NCI-H128 (cell line): ENCODE results near the gene A1BG.
A peak's percentile ranks its signal among the peaks of the same experiment; 100 is the strongest.
"Not testable (repeated sequence)": the region's sequence is repeated elsewhere in the genome, so short reads cannot be mapped to it uniquely, and the experiment has no call there.

Experiments used
- DNase-seq: peaks from one replicate; lab custom pipeline; 2025; ENCODE audit not compliant: unreplicated experiment; lab: John Stamatoyannopoulos, UW

The A1BG gene

GRCh38 chr19:58361900-58362271 lies 8.6 kb upstream of the A1BG start:
- DNase-seq = no peak

- DNase-seq = no peak
These were observed 4.3 kb upstream of the A1BG start for GRCh38 chr19:58357481-58358145.

GRCh38 chr19:58356766-58357480 lies 3.6 kb upstream of the A1BG start:
- DNase-seq = no peak

GRCh38 chr19:58355908-58356765 lies 2.8 kb upstream of the A1BG start:
- no peak for DNase-seq

GRCh38 chr19:58355215-58355796 lies 2.0 kb upstream of the A1BG start:
- no peak for DNase-seq

- no peak for DNase-seq
These were observed 1.3 kb upstream of the A1BG start for GRCh38 chr19:58354478-58355030.

- DNase-seq = no peak
These were observed 605 bp upstream of the A1BG start for GRCh38 chr19:58353717-58354477.

- no peak for DNase-seq
These were observed 1.1 kb downstream of the A1BG start for GRCh38 chr19:58351990-58352755.

GRCh38 chr19:58351558-58351878 lies 1.8 kb downstream of the A1BG start:
- no peak for DNase-seq

- no peak for DNase-seq
These were observed 2.3 kb downstream of the A1BG start for GRCh38 chr19:58350871-58351557.

- DNase-seq = no peak
These were observed 3.1 kb downstream of the A1BG start for GRCh38 chr19:58350001-58350861.

- no peak for DNase-seq
These were observed 3.7 kb downstream of the A1BG start for GRCh38 chr19:58349590-58349989.

- not testable (repeated sequence) for DNase-seq
These were observed 5.2 kb downstream of the A1BG start for GRCh38 chr19:58348080-58348479.

- DNase-seq = peak; percentile 61
These were observed 6.0 kb downstream of the A1BG start for GRCh38 chr19:58346961-58347929.

- DNase-seq = no peak
These were observed 7.7 kb downstream of the A1BG start for GRCh38 chr19:58345558-58345957.

- no peak for DNase-seq
These were observed 14.3 kb downstream of the A1BG start for GRCh38 chr19:58338825-58339558.
